ENCODE results near the gene SH3BP1. TPM values are rescaled to one million over a fixed set of nuclear protein-coding genes. Genes with fewer than 3 reads are reported as not detected.

Gene SH3BP1
- total and polyA plus RNA-seq, 2 of the 13 experiments (the other 11 are each of a cell fraction or from before 2014, with no cell fraction given) = 8.4 to 18.5 TPM

GRCh38 chr22:37616201-37617083 is 23.0 kb upstream of the SH3BP1 start:
- Histone ChIP-seq H3K4me2 (ENCODE audit: low read depth, low read length) (no peak overlapping the region), H3K36me3 (replicated peaks in 1 of 2; ENCODE audit: control insufficient read depth in 1 of 2, insufficient read depth in 2 of 2, low read length in 2 of 2) (peaks cover 20 to 40% of the 10 kb centered on the region in 2 experiments; a peak in 4 of 5 replicates), H4K20me1 (ENCODE audit: insufficient read depth, low read length) (no peaks in the 10 kb centered on the region), H3K79me2 (ENCODE audit: insufficient read depth, low read length) (peaks cover 2% of the 10 kb centered on the region), H3K27me3 (ENCODE audit: control insufficient read depth in 1 of 2, insufficient read depth in 2 of 2, low read length in 2 of 2) (no peaks in the 10 kb centered on the region; a peak in 1 of 5 replicates), H3K9me3 (ENCODE audit: low read length) (no peaks in the 10 kb centered on the region), H3K9ac (ENCODE audit: insufficient read depth, low read depth, low read length) (no peak overlapping the region), H3K27ac (ENCODE audit: extremely low read length, insufficient read depth, low read length) (no peak overlapping the region), H3K4me1 (ENCODE audit: insufficient read depth, low read length) (peaks cover 2% of the 10 kb centered on the region), H2AFZ (ENCODE audit: low read length) (no peak overlapping the region), H3K4me3 (replicated peaks in 1 of 3; ENCODE audit: insufficient read depth in 1 of 3, low read depth in 2 of 3, low read length in 3 of 3) (no peak overlapping the region)
- CTCF ChIA-PET (ENCODE audit: low intra/inter-chr PET ratio, low total read pairs) = no interaction called here
- 91% methylated on average over 18 of the region's 27 CpGs for WGBS (ENCODE audit: low lambda C conversion rate)
- FAIRE-seq (no peak), ATAC-seq (no peak), DNase-seq (ENCODE audit: low spot score) (no peak)
- POLR2A ChIA-PET = interaction anchor here (1.1 kb wide), 1 partner anchor 8 kb away, joined by 7 read pairs; the partner anchor contains the start of gene GGA1
- no TSS peak for BruUV-seq (replicated peaks)
- TF ChIP-seq ATF7 (IDR thresholded peaks at IDR 0.05) (peak; percentile 35), ATF7 (CRISPR knock-in tag; IDR thresholded peaks at IDR 0.05) (no peak), ZNF335 (CRISPR knock-in tag; IDR thresholded peaks at IDR 0.05) (no peak), GPN1 (CRISPR knock-in tag; IDR thresholded peaks at IDR 0.05; ENCODE audit: borderline replicate concordance) (no peak), ZNF432 (CRISPR knock-in tag; IDR thresholded peaks at IDR 0.05; ENCODE audit: borderline replicate concordance) (no peak), AGO2 (optimal IDR thresholded peaks at IDR 0.05; ENCODE audit: low read depth, low read length) (peak; percentile 20), SP4 (CRISPR knock-in tag; IDR thresholded peaks at IDR 0.05) (no peak), BATF2 (CRISPR knock-in tag; IDR thresholded peaks at IDR 0.05) (no peak), KDM6A (CRISPR knock-in tag; IDR thresholded peaks at IDR 0.05; ENCODE audit: low read depth) (no peak), NRL (CRISPR knock-in tag; IDR thresholded peaks at IDR 0.05; ENCODE audit: borderline replicate concordance) (no peak), ZNF75D (CRISPR knock-in tag; IDR thresholded peaks at IDR 0.05; ENCODE audit: borderline replicate concordance) (no peak), ATRX (CRISPR knock-in tag; IDR thresholded peaks at IDR 0.05; ENCODE audit: borderline replicate concordance) (no peak), RBFOX2 (IDR thresholded peaks at IDR 0.05; ENCODE audit: low read depth, low read length) (peak; percentile 23; the same call in 1 of the 2 replicates), KIAA2018 (CRISPR knock-in tag; IDR thresholded peaks at IDR 0.05; ENCODE audit: borderline replicate concordance) (no peak), PAF1 (CRISPR knock-in tag; IDR thresholded peaks at IDR 0.05) (no peak), NFE2L1 (CRISPR knock-in tag; IDR thresholded peaks at IDR 0.05; ENCODE audit: borderline replicate concordance) (no peak)
- in situ Hi-C loops (cut with HindIII; ENCODE audit: extremely low pct_ligation_motif_present, low pct_unique_long_range_greater_than_20kb) (no loop called here), intact Hi-C loops (cut with micrococcal nuclease; ENCODE audit: unreplicated experiment) (no loop called here)

Measured in HepG2 (cell line).